Keratinocyte (primary cell): ENCODE measurements around the gene TENM3. TPM values are rescaled to one million over a fixed set of nuclear protein-coding genes. Genes with fewer than 3 reads are reported as not detected.

Source experiments
- DNase-seq: peaks from one replicate; pipeline ENCODE4 v3.0.0-alpha.2; 2011; ENCODE audit warnings: low read depth, missing footprints, low spot score
- FAIRE-seq: peaks from 2 replicates; lab custom pipeline; 2011; peaks lifted over from hg19 to GRCh38; lab: Jason Lieb, UNC
- H2AFZ ChIP-seq: 2 replicates; pipeline ENCODE4 v1.6.0; 2012; ENCODE audit warnings: low read length, control low read depth, inconsistent platforms; ENCODE audit not compliant: control insufficient read depth
- H3K27ac ChIP-seq: 2 replicates; pipeline ENCODE4 v1.5.1; 2011; ENCODE audit warnings: low read length; ENCODE audit not compliant: control insufficient read depth, insufficient read depth
- H3K27me3 ChIP-seq: 3 replicates; pipeline ENCODE4 v1.6.0; 2011; ENCODE audit warnings: low read length; ENCODE audit not compliant: control insufficient read depth, insufficient read depth; ENCODE audit errors: extremely low read depth
- H3K36me3 ChIP-seq, 2 experiments: 2 replicates in 1 of 2; 3 replicates in 1 of 2; pipeline ENCODE4 v1.5.1; 2011; ENCODE audit warnings: low read length in 2 of 2, mild to moderate bottlenecking in 1 of 2; ENCODE audit not compliant: control insufficient read depth in 2 of 2, insufficient read depth in 2 of 2; ENCODE audit errors: extremely low read depth in 1 of 2
- H3K4me1 ChIP-seq: 3 replicates; pipeline ENCODE4 v1.5.1; 2011; ENCODE audit warnings: low read length; ENCODE audit not compliant: control insufficient read depth, insufficient read depth; ENCODE audit errors: extremely low read depth
- H3K4me2 ChIP-seq: 3 replicates; pipeline ENCODE4 v1.6.0; 2011; ENCODE audit warnings: low read depth, low read length; ENCODE audit not compliant: control insufficient read depth, insufficient read depth; ENCODE audit errors: extremely low read depth
- H3K4me3 ChIP-seq, 3 experiments: fragments of 200-600 bp in 1 of 3; sonication (generic) in 1 of 3; 2 replicates in 2 of 3; 3 replicates in 1 of 3; pipeline ENCODE4 v1.5.1; 2011 to 2016; ENCODE audit warnings: low read length in 3 of 3, mild to moderate bottlenecking in 3 of 3, control low read depth in 2 of 3, inconsistent platforms in 1 of 3, low read depth in 1 of 3, mixed read lengths in 1 of 3, mixed run types in 1 of 3, moderate library complexity in 1 of 3; ENCODE audit not compliant: control insufficient read depth in 2 of 3, insufficient read depth in 2 of 3; ENCODE audit errors: extremely low read depth in 1 of 3
- H3K79me2 ChIP-seq: 2 replicates; pipeline ENCODE4 v1.6.0; 2012; ENCODE audit warnings: low read length; ENCODE audit not compliant: control insufficient read depth, insufficient read depth
- H3K9ac ChIP-seq: 3 replicates; pipeline ENCODE4 v1.6.0; 2011; ENCODE audit warnings: low read length; ENCODE audit not compliant: control insufficient read depth, insufficient read depth; ENCODE audit errors: extremely low read depth
- H3K9me1 ChIP-seq: 3 replicates; pipeline ENCODE4 v1.6.0; 2011; ENCODE audit warnings: low read length; ENCODE audit not compliant: control insufficient read depth, insufficient read depth; ENCODE audit errors: extremely low read depth
- H3K9me3 ChIP-seq: 2 replicates; pipeline ENCODE4 v1.5.1; 2012; ENCODE audit warnings: low read depth, low read length; ENCODE audit not compliant: control insufficient read depth
- H4K20me1 ChIP-seq: 3 replicates; pipeline ENCODE4 v1.6.0; 2011; ENCODE audit warnings: low read length; ENCODE audit not compliant: control insufficient read depth, insufficient read depth; ENCODE audit errors: extremely low read depth
- EZH2 ChIP-seq: IDR thresholded peaks from one replicate; pipeline ENCODE4 v1.6.1; 2012; ENCODE audit warnings: inconsistent platforms, mild to moderate bottlenecking, low read length, moderate library complexity
- dilution Hi-C: fragments of 300-500 bp; cut with MboI; formaldehyde crosslinking; loops from one replicate; pipeline ENCODE4 v1.7.0; 2020; ENCODE audit warnings: low sequenced_read_pairs; ENCODE audit not compliant: extremely low pct_ligation_motif_present
- polyA plus RNA-seq, 5 experiments: library from polyadenylated mRNA; depleted of rRNA in 3 of 5; stranded (reverse) in 3 of 5; stranded (forward) in 1 of 5; unstranded in 1 of 5; fragments of >200 nt; gene quantifications; 1 replicate in 1 of 5; 2 replicates in 3 of 5; 3 replicates in 1 of 5; pipeline versions ENCODE4 v1.2.1 to v1.2.3, GENCODE V29; 2011 to 2012; ENCODE audit warnings: missing spikeins in 2 of 5, low read depth in 1 of 5, low replicate concordance in 1 of 5
- TF ChIP-seq, protein P1 (sequence below), 3 experiments: IDR thresholded peaks in 1 of 3; conservative IDR thresholded peaks in 1 of 3; optimal IDR thresholded peaks in 1 of 3; 2 replicates in 2 of 3; 3 replicates in 1 of 3; pipeline versions ENCODE3 to v1.5.1; 2011; ENCODE audit warnings: low read length in 3 of 3, mild to moderate bottlenecking in 3 of 3, moderate library complexity in 2 of 3, control low read depth in 1 of 3, inconsistent platforms in 1 of 3; ENCODE audit not compliant: insufficient read depth in 2 of 3; ENCODE audit errors: extremely low read depth in 1 of 3

Gene TENM3
- polyA plus RNA-seq, 1 donor (not counting 4 experiments of a cell fraction or from before 2014, with no cell fraction given): 17.0 TPM

- peaks cover 17% of the 10 kb centered on the region for H3K4me1 ChIP-seq
- peaks cover 0 to 1% of the 10 kb centered on the region in 2 experiments for H3K36me3 ChIP-seq
- no peak for FAIRE-seq
- dilution Hi-C loops: no loop called here
- H3K27me3 ChIP-seq: no peaks in the 10 kb centered on the region
- no peak overlapping the region for H3K4me3 ChIP-seq
- H3K27ac ChIP-seq: no peak overlapping the region
- TF ChIP-seq, protein P1, sequence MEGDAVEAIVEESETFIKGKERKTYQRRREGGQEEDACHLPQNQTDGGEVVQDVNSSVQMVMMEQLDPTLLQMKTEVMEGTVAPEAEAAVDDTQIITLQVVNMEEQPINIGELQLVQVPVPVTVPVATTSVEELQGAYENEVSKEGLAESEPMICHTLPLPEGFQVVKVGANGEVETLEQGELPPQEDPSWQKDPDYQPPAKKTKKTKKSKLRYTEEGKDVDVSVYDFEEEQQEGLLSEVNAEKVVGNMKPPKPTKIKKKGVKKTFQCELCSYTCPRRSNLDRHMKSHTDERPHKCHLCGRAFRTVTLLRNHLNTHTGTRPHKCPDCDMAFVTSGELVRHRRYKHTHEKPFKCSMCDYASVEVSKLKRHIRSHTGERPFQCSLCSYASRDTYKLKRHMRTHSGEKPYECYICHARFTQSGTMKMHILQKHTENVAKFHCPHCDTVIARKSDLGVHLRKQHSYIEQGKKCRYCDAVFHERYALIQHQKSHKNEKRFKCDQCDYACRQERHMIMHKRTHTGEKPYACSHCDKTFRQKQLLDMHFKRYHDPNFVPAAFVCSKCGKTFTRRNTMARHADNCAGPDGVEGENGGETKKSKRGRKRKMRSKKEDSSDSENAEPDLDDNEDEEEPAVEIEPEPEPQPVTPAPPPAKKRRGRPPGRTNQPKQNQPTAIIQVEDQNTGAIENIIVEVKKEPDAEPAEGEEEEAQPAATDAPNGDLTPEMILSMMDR (optimal IDR thresholded peaks at IDR 0.05 in 1 of 3, IDR thresholded peaks at IDR 0.05 in 1 of 3, conservative IDR thresholded peaks at IDR 0.05 in 1 of 3; ENCODE audit: extremely low read depth in 1 of 3, insufficient read depth in 2 of 3, low read length in 3 of 3): no peak
- H4K20me1 ChIP-seq: no peaks in the 10 kb centered on the region
- H3K4me2 ChIP-seq: no peak overlapping the region
- H3K79me2 ChIP-seq: peaks cover 19% of the 10 kb centered on the region
- H3K9me1 ChIP-seq: no peaks in the 10 kb centered on the region
- no peak for DNase-seq
- no peaks in the 10 kb centered on the region for H3K9me3 ChIP-seq
- H3K9ac ChIP-seq: no peak overlapping the region
- H2AFZ ChIP-seq: no peak overlapping the region
Observed at GRCh38 chr4:182213004-182213403, 30.2 kb upstream of the TENM3 start.

DNA sequence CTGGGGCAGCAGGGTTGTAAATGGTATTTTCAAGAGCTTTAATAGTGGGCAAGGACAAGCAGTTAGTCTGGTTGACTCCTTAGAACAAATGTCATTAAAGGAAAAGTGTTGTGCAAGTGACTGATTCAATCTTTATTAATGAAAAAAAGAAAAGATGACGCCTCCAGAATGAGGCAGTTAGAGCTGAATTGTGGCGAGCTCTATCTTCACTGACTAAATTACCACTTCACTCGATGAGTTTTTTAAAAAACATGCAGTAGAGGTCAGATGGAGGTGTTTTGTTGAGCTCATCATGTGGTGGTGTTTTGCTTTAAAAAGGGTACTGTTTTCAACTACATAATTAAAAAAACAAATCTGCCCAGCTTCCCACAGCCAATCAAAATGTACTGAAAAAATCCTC is 28.1 kb upstream of the TENM3 start:
- FAIRE-seq: no peak
- dilution Hi-C loops: no loop called here

More for the DNA sequence above, 28.1 kb upstream of the TENM3 start:
- peaks cover 9% of the 10 kb centered on the region for H3K4me1 ChIP-seq
- peaks cover 4% of the 10 kb centered on the region for H3K79me2 ChIP-seq
- H2AFZ ChIP-seq: no peak overlapping the region
- H3K9me3 ChIP-seq: no peaks in the 10 kb centered on the region
- H3K4me2 ChIP-seq: no peak overlapping the region
- no peak overlapping the region for H3K9ac ChIP-seq
- H3K27ac ChIP-seq: no peak overlapping the region
- H4K20me1 ChIP-seq: no peaks in the 10 kb centered on the region
- no peaks in the 10 kb centered on the region for H3K9me1 ChIP-seq
- peaks cover 0 to 1% of the 10 kb centered on the region in 2 experiments for H3K36me3 ChIP-seq
- TF ChIP-seq, protein P1 (optimal IDR thresholded peaks at IDR 0.05 in 1 of 3, IDR thresholded peaks at IDR 0.05 in 1 of 3, conservative IDR thresholded peaks at IDR 0.05 in 1 of 3; ENCODE audit: extremely low read depth in 1 of 3, insufficient read depth in 2 of 3, low read length in 3 of 3): no peak
- no peak for TF ChIP-seq EZH2
- no peak overlapping the region for H3K4me3 ChIP-seq
- H3K27me3 ChIP-seq: no peaks in the 10 kb centered on the region
- no peak for DNase-seq
